ENCODE measurements around the gene EPS8.
A peak's percentile ranks its signal among the peaks of the same experiment; 100 is the strongest.

The EPS8 gene

GRCh38 chr12:15597125-15597830 lies 191.9 kb downstream of the EPS8 start:
- no peak for DNase-seq

- no peak for DNase-seq
Observed at GRCh38 chr12:15596174-15596573, 193.0 kb downstream of the EPS8 start.

GRCh38 chr12:15592934-15593333 lies 196.3 kb downstream of the EPS8 start:
- DNase-seq = no peak

- DNase-seq = no peak
Observed at GRCh38 chr12:15591811-15592210, 197.4 kb downstream of the EPS8 start.

GRCh38 chr12:15590180-15590826 lies 198.9 kb downstream of the EPS8 start:
- peak; percentile 67 for DNase-seq

- DNase-seq = no peak
Observed at GRCh38 chr12:15589328-15590032, 199.7 kb downstream of the EPS8 start.

GRCh38 chr12:15584366-15585041 lies 204.7 kb downstream of the EPS8 start:
- peak; percentile 63 for DNase-seq

- DNase-seq = no peak
Observed at GRCh38 chr12:15583804-15584203, 205.4 kb downstream of the EPS8 start.

- no peak for DNase-seq
Observed at GRCh38 chr12:15581006-15581405, 208.2 kb downstream of the EPS8 start.

GRCh38 chr12:15580431-15580830 lies 208.8 kb downstream of the EPS8 start:
- no peak for DNase-seq

- no peak for DNase-seq
Observed at GRCh38 chr12:15575671-15576541, 213.3 kb downstream of the EPS8 start.

- DNase-seq = no peak
Observed at GRCh38 chr12:15574353-15574752, 214.8 kb downstream of the EPS8 start.

Measured in RPMI8226 (cell line).